NCI-H2227 treated with DMSO at 0.1 percent for 48 hours (cell line): Measurements from ENCODE around the gene RAPSN.

Experiments used
- DNase-seq: peaks from one replicate; lab custom pipeline; 2025; lab: John Stamatoyannopoulos, UW

Gene RAPSN

DNA sequence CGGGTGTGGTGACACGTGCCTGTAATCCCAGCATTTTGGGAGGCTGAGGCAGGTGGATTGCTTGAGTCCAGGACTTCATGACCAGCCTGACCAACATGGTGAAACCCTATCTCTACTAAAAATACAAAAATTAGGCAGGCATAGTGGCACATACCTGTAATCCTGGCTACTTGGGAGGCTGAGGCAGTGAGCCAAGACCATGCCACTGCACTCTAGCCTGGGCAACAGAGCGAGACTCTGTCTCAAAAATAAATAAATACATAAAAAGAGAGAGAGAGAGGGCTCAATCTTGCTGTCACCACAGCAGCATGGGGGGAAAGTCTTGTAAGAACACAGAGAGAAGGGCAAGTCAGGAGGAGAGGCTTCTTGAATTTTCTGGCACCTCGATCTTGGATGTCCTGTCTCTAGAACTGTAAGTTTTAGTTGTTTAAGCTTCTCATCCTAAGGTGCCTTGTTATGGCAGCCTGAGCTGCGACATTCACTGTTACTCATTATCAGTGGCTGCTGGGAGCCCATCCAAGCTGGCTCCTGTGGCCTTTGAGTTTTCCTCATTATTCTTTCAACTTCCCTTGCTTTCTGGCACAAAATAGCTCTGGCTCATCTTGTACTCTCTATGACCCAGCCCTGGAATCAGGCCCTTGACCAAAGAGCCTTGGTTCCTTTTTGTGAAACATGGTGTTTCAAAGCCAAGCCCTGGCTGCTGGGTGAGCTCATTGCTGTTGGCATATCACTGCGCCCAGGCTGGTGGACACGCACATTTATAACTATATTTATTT lies 14.7 kb downstream of the RAPSN start:
- no peak for DNase-seq

DNA sequence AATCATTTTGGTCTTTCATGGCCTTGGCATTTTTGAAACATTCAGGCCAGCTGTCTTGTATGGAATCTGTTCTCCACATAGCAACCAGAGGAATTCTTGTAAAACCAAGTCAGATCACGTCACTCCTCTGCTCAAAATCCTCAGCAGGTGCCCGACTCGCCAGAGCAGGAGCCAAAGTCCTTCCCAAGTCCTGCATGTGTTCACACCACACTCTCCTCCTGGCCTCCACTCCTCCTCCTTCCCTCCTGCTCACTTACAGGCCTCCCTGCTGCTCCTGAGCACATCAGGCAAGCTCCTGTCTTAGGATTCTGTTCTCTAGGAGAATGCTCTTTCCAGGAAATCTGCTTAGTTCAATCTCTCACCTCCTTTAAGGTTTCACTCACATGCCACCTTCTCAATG lies 15.8 kb downstream of the RAPSN start:
- DNase-seq: no peak

DNA sequence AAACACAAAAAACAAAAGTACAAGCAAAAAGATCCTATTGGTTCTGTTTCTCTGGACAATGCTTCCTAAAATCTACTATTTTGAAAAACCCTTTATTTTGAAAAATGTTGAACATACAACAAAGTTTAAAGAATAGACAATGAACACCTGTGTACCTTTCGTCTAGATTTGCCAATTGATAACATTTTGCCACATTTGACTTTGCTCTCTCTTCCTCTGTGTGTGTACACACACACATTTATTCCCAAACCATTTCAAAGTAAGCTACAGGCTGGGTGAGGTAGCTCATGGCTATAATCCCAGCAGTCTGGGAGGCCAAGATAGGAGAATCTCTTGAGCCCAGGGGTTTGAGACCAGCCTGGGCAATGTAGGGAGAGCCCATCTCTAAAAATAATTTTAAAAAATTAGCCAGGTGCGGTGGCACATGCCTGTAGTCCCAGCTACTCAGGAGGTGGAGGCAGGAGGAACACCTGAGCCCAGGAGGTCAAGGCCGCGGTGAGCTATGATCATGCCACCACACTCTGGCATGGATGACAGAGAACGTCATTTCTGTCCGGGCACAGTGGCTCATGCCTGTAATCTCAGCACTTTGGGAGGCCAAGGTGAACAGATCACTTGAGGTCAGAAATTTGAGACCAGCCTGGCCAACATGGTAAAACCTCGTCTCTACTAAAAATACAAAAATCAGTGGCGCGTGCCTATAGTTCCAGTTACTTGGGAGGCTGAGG lies 17.4 kb downstream of the RAPSN start:
- DNase-seq: no peak

DNA sequence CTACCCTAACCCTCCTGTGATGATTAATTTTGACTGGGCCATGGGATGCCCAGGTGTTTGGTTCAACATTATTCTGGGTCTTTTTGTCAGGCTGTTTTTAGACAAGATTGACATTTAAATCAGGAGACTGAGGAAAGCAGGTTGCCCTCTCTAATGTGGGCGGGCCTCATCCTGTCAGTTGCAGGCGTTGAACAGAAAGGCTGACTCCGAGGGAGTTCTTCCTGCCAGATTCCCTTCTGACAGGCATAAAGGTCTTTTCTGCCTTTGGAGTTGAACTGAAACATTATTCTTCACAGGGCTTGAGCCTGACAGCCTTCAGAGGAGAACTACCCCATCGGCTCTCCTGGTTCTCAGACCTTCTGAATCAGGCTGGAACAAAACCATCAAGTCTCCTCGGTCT lies 18.4 kb downstream of the RAPSN start:
- no peak for DNase-seq

DNA sequence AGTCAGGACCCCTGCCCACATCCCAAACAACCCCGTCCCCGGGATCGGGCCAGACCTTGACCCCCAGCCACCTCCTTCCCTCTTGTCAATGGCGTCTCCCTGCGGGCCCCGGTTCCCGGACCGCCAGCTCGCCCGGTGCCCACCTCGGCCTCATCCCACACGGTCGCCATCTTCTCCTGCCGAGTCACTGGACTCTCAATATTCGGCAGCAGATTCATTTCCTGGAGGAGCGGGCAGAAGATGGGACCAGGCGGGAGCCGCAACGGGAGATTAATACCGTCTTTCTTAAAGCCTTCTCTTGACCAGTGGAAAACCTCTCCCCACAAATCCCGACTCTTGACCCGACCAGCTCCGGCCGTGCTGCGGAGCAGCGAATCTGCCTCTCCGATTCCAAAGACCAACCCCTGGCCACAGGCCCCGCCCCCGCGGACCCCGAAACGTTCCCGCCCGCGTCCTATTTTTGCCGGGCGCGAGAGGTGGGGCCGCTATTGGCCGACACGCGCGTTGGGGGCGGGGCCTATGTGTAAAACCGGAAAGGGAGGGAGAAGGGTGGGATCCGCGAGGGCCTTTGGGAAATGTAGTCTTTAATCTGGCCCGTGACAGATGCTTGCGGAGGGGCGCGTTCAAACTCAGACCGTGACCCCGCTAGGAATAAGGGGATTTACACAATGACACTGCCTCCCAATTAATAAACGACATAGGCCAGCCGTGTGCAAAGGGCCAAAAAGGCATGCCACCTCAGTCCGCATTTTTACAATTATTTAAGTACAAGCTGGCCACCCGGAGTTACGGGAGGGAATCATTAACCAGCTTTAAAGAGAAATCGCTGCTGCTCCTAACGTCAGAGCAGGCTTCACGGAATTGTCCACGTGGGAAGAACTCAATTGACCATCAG lies 22.6 kb downstream of the RAPSN start, which contains the start of gene PSMC3:
Gene PSMC3, minus strand, starts transcription at position 378 of the 895 bp plus-strand sequence. Its CDS starts 160 bp downstream, at position 218.
- peak; percentile 96 for DNase-seq

DNA sequence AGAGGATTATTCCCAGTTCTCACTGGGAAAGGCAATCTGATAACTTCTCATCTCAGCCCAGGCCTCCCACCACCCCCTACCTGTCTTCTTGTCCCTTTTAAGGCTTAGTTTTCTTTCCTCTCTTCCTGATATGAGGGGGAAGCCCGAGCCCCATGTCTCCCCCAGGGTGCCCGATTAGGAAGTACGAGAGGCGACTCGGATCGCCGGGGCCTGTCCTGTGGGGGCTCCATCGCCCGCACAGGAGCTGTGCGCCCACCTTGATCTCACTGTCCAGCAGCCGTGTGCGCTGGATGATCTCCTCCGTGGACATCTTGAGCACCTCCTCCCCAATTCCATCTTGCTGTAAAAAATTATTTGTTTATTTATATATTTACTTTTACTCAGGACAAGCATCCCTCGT lies 23.3 kb downstream of the RAPSN start:
- no peak for DNase-seq

DNA sequence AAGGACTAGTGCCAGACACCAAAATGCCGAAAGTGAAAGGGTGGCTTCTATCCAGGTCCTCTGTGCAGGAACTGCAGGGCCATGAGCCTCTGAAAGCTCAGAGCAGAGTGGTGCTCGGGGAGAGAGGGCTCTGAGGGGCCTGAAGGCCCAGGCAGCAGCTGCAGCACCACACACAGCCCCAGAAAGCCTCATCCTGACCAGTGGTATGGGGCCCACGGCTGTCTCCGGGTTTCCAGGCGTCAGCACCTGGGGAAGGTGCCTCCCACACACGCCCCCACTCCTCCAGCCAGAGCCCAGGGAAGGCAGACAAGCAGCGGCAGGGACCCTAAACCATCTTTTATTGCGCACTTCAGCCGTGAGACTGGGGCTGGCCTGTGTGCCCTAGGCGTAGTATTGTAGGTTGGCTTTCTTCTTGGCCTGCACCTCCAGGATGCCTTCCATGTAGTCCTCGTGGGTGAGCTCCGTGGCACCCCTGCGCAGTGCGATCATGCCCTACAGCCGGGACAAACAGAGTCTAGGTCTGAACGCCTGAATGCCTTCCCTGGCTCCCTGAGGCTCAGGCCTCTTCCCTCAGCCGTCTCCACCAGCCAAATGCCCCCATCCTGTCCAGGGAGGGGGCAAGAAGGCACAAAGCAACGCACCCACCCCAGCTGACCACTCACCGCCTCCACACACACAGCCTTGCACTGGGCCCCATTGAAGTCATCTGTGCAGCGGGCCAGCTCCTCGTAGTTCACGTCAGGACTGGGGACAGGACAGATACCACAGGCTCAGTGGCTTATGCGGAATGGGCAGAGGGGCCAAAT lies 30.3 kb downstream of the RAPSN start:
- no peak for DNase-seq

DNA sequence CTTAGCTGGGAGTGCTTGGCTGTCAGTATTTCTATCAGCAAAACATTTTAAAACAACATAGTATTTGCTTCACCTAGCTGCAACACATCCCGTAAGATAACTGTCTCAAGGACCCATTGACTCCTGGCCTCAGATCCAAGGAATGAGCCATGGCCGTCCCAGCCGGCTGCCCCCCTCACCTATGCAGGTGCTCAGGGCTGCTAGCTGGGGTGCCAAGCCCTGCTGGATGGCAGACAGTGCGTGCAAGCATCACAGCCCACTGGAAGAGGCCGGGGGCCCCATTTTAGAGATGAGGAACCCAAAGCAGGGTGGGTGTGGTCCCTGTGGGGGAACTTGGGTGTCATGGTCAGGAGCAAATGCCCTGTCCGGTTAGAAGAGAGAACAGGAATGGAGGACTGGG lies 31.2 kb downstream of the RAPSN start:
- no peak for DNase-seq

DNA sequence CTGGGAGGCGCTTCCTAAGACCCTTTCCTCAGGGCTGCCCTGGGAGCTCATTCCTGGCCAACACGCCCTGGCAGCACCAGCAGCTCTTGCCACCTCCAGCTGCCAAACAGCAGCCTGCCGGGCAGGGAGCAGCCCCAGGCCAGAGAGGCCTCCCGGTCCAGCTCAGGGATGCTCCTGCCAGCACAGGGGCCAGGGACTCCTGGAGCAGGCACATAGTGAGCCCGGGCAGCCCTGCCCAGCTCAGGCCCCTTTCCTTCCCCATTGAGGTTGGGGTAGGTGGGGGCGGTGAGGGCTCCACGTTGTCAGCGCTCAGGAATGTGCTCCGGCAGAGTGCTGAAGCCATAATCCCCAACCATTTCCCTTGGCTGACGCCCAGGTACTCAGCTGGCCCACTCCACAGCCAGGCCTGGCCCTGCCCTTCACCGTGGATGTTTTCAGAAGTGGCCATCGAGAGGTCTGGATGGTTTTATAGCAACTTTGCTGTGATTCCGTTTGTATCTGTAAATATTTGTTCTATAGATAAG lies 32.9 kb downstream of the RAPSN start:
- DNase-seq: no peak

DNA sequence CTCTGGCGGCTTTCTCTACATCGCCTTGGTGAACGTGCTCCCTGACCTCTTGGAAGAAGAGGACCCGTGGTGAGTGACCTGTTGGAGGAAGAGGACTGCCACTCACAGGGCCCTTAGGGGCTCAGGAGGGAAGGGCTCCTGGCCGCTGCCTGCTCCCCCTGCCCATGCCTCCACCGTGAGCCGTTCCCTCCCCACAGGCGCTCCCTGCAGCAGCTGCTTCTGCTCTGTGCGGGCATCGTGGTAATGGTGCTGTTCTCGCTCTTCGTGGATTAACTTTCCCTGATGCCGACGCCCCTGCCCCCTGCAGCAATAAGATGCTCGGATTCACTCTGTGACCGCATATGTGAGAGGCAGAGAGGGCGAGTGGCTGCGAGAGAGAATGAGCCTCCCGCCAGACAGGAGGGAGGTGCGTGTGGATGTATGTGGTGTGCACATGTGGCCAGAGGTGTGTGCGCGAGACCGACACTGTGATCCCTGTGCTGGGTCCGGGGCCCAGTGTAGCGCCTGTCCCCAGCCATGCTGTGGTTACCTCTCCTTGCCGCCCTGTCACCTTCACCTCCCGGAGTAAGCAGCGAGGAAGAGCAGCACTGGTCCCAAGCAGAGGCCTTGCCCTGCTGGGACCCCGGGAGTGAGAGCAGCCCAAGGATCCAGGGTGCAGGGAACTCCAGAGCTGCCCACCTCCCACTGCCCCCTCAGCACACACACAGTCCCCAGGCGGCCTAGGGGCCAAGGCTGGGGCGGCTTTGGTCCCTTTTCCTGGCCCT lies 33.7 kb downstream of the RAPSN start:
- no peak for DNase-seq

DNA sequence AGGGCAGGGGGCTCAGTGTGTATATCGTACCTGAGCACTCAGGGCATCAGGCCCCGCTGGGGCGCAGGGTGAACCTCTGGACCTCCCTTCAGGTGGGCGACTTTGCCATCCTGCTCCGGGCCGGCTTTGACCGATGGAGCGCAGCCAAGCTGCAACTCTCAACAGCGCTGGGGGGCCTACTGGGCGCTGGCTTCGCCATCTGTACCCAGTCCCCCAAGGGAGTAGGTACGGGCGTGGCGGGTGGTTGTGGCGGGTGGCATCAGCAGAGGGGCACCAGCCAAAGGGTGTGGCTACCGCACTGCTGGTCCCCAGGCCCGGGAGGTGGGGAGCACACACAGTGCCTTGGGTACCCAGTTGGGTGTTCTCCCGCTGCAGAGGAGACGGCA lies 34.3 kb downstream of the RAPSN start:
- DNase-seq: no peak

DNA sequence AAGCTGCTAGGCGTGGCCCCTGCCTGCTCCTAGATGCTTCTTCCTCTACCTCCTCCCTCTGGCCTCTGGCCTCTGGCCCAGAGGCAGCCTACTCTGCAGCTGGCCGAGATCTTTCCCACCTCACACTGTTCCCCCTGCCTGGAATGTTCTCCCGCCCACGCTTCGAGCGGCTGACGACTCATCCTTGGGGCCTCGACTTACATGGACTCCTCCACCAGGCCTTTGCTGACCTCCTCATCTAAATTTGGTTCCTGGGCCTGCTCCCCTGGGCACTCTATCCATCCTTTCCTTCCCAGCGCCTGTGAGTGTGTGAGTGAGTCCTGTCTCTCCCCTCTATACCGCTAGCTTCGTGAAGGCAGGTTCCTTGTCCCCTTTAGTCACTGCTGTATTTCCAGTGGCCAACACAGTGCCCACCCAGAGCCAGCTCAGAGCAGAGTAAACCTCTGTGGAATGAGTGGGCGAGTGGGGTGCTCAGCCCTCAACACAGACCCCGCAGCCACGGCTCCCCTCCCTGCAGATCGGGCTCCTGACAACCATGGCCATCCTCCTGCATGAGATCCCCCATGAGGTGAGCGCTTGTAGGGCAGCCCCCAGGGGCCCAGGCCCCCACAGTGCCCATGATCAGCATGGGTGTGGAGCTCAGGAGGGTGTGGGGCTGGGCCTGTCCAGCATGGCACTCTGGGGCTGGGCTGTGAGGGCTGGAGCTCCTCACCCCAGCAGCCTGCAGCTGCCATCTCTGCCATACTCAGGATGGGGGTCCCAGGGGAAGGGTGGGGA lies 34.8 kb downstream of the RAPSN start:
- DNase-seq: no peak

DNA sequence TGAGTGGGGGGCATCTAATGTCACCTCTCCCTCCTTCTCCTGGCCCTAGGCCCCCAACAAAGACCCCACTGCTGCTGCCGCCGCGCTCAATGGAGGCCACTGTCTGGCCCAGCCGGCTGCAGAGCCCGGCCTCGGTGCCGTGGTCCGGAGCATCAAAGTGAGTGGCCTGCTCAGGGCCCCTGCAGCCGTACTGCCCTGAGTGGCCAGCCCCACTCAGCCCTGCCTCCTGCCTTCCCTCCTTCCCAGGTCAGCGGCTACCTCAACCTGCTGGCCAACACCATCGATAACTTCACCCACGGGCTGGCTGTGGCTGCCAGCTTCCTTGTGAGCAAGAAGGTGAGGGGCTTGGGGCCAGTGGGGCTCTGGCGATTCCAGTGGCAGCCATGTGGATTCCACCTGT lies 35.6 kb downstream of the RAPSN start:
- DNase-seq: no peak

DNA sequence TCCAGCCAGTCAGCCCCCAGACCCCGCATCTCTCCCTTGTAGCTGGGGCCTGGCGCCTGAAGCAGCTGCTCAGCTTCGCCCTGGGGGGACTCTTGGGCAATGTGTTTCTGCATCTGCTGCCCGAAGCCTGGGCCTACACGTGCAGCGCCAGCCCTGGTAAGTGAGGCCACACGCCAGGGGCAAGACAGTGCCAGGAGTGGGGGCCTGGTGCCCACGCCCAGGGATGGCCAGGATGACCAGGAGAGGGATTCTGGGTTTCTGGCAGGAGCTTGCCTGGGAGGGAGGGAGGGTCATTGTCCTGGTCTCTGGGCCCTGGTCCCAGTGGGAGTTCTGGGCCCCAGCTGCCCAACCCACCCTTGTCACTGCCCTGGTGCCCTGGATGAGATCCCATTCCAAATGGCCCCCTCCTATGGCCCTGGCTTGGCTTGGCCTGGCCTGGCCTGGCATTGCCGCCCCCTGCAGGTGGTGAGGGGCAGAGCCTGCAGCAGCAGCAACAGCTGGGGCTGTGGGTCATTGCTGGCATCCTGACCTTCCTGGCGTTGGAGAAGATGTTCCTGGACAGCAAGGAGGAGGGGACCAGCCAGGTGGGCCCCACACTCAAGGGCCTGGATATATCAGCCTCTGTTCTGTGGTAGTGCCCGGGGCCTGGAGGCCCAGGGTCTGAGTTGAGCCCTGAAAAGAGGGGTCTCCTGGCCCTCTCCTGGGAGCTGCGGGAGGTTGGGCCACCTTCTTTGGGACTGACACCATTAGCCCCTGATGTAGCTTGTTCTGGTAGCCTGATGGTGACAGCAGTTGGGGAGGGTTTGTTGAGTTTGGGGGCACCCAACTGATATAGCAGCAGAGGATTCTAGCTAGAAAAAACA lies 36.8 kb downstream of the RAPSN start:
- no peak for DNase-seq

DNA sequence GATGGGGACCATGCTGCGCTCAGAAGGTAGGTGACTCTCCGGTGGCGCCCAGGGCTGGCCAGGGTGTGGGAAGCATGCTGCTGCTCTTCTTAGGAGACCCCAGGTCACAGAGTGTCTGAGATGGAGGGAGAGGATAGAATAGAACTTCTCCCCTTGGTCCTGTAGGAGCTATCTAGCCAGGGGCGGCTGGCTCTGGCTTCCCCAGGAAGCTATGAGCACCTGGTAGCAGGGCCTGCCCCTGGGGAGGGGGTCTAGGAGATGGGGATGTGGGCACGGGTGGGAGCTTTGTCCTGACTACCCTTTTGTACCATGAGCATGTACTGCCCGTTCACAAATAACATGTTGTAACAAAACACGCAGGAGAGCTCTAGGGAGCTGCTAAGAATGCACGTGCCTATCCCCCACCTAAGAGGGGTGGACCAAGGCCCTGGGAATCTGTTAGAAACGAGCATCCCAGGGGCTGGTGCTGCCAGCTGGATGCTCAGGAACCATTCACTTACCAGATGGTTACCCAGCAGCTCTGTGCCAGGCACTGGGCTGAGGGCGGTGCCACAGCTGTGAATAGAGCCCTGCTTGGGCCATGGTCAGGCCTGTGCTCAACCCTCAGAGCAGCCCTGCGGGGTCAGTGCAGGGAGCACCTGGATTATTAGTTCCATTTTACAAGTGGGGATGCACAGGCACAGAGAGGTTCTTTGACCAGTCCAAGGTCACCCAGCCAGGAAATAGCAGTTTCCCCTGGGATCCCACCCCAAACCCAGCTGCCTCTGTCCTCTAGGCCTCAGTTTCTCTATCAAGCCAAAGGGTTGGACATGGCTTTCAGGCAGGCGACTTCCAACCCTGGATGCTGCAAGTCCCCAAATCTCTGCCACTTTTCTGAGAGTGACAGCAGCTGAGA lies 38.3 kb downstream of the RAPSN start:
- no peak for DNase-seq

DNA sequence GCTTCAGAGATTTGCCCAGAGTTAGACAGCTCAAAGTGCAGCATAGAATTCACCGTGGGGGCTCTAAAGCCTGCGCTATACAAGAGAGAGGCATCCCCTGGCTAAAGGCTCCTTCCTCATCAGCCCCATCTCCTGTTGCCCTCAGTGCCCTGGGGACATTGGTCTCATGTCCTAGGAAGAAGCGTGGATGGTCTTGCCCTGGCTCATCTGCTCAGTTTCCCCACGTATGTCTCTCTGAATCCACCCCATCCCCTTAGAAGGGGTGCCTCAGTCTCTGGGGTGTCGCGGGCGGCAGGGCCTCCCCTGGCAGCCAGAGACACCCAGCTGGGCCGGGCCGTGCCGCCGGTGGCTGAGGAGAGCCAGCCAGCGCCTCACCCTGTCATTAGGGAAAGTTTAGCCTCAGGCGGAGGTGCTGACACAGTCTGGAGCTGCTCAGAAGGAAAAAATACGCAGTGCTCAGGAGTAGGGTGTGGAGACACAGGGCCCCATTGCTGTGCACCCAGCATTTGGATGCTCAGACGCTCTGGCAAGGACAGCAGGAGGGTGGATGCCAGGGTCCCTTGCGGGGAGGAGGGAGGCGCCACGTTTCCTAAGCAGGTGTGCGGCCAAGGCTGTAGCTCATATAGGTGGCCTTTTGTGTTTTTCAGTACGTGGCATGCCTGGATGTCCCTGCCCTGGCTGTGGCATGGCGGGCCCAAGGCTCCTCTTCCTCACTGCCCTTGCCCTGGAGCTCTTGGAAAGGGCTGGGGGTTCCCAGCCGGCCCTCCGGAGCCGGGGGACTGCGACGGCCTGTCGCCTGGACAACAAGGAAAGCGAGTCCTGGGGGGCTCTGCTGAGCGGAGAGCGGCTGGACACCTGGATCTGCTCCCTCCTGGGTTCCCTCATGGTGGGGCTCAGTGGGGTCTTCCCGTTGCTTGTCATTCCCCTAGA lies 39.2 kb downstream of the RAPSN start:
- no peak for DNase-seq
